Loucy (cell line): Measurements from ENCODE around the gene GALNT9.

Source experiments
- H2AFZ ChIP-seq: fragments of 200-600 bp; sonication (generic); 2 replicates; pipeline ENCODE4 v1.6.0; 2016; ENCODE audit warnings: antibody characterized with exemption, mild to moderate bottlenecking, low read length, moderate library complexity
- H3F3A ChIP-seq: fragments of 200-600 bp; 2 replicates; pipeline ENCODE4 v1.6.0; 2016; ENCODE audit warnings: antibody characterized with exemption, low read depth, mild to moderate bottlenecking
- H3K27me3 ChIP-seq: fragments of 200-600 bp; sonication (generic); 2 replicates; pipeline ENCODE4 v1.6.1; 2014; ENCODE audit warnings: low read length, mild to moderate bottlenecking; ENCODE audit not compliant: insufficient read depth, poor library complexity, severe bottlenecking
- H3K36me3 ChIP-seq: fragments of 200-600 bp; sonication (generic); 2 replicates; pipeline ENCODE4 v1.6.1; 2016; ENCODE audit warnings: low read length; ENCODE audit not compliant: insufficient read depth
- H3K4me1 ChIP-seq: fragments of 200-600 bp; sonication (generic); 2 replicates; pipeline ENCODE4 v1.5.1; 2014; ENCODE audit warnings: low read length, mild to moderate bottlenecking; ENCODE audit not compliant: insufficient read depth, poor library complexity, severe bottlenecking
- H3K4me2 ChIP-seq: fragments of 200-600 bp; sonication (generic); 2 replicates; pipeline ENCODE4 v1.6.0; 2014; ENCODE audit warnings: antibody characterized with exemption, low read length, low read depth, mild to moderate bottlenecking; ENCODE audit not compliant: poor library complexity, severe bottlenecking
- H3K4me3 ChIP-seq: fragments of 200-600 bp; sonication (generic); 2 replicates; pipeline ENCODE4 v1.5.1; 2014; ENCODE audit warnings: low read length, mild to moderate bottlenecking, mixed read lengths; ENCODE audit not compliant: poor library complexity, severe bottlenecking
- H3K79me2 ChIP-seq: fragments of 200-600 bp; sonication (generic); 2 replicates; pipeline ENCODE4 v1.6.1; 2014; ENCODE audit warnings: low read length; ENCODE audit not compliant: insufficient read depth
- H3K9ac ChIP-seq: fragments of 200-600 bp; sonication (generic); 2 replicates; pipeline ENCODE4 v1.6.0; 2014; ENCODE audit warnings: mild to moderate bottlenecking, low read depth, low read length, moderate library complexity; ENCODE audit not compliant: poor library complexity, severe bottlenecking
- H3K9me2 ChIP-seq: fragments of 200-600 bp; sonication (generic); replicated peaks from 2 replicates; pipeline ENCODE4 v1.6.1; 2016; ENCODE audit warnings: low read depth, low read length, mixed read lengths
- H3K9me3 ChIP-seq: fragments of 200-600 bp; sonication (generic); 2 replicates; pipeline ENCODE4 v1.6.1; 2014; ENCODE audit warnings: mild to moderate bottlenecking, antibody characterized with exemption, low read length, low read depth; ENCODE audit not compliant: insufficient read depth
- H4K20me1 ChIP-seq: fragments of 200-600 bp; sonication (generic); 2 replicates; pipeline ENCODE4 v1.6.0; 2014; ENCODE audit warnings: antibody characterized with exemption, low read length, mild to moderate bottlenecking; ENCODE audit not compliant: insufficient read depth, poor library complexity, severe bottlenecking
- CTCF ChIP-seq: fragments of 200-600 bp; sonication (generic); conservative IDR thresholded peaks from 2 replicates; pipeline ENCODE4 v1.5.1; 2014; ENCODE audit warnings: mild to moderate bottlenecking, antibody characterized with exemption, low read length
- EZH2phosphoT487 ChIP-seq: fragments of 200-600 bp; IDR thresholded peaks from 2 replicates; pipeline ENCODE4 v1.6.1; 2018; ENCODE audit warnings: antibody characterized with exemption, mild to moderate bottlenecking, moderate library complexity, borderline replicate concordance

Gene GALNT9

GRCh38 chr12:132354982-132355680, 25.7 kb upstream of the GALNT9 start:
- H3K4me2 ChIP-seq = peak overlapping the region; percentile 40
- H3K4me1 ChIP-seq = peaks cover 13% of the 10 kb centered on the region
- no peak overlapping the region for H3K9ac ChIP-seq
- no peak for TF ChIP-seq EZH2phosphoT487
- TF ChIP-seq CTCF = no peak
- no peak overlapping the region for H3K4me3 ChIP-seq
- no peaks in the 10 kb centered on the region; the same call in 1 of the 2 replicates for H3K9me3 ChIP-seq
- no peaks in the 10 kb centered on the region for H3F3A ChIP-seq
- no peaks in the 10 kb centered on the region for H3K27me3 ChIP-seq
- H3K36me3 ChIP-seq = no peaks in the 10 kb centered on the region
- peaks cover 27% of the 10 kb centered on the region; the same call in 1 of the 2 replicates for H3K79me2 ChIP-seq
- no peak overlapping the region for H2AFZ ChIP-seq
- H3K9me2 ChIP-seq = no peaks in the 10 kb centered on the region
- H4K20me1 ChIP-seq = no peaks in the 10 kb centered on the region

- Histone ChIP-seq H3K79me2 (peaks cover 20% of the 10 kb centered on the region; the same call in 1 of the 2 replicates), H3F3A (no peaks in the 10 kb centered on the region), H3K4me1 (peaks cover 13% of the 10 kb centered on the region), H3K9me2 (no peaks in the 10 kb centered on the region), H3K9ac (no peak overlapping the region), H2AFZ (no peak overlapping the region), H3K4me3 (no peak overlapping the region), H4K20me1 (no peaks in the 10 kb centered on the region), H3K27me3 (no peaks in the 10 kb centered on the region), H3K4me2 (no peak overlapping the region), H3K9me3 (no peaks in the 10 kb centered on the region; the same call in 1 of the 2 replicates), H3K36me3 (no peaks in the 10 kb centered on the region)
- TF ChIP-seq EZH2phosphoT487 (no peak), CTCF (no peak)
Measured at GRCh38 chr12:132354211-132354981, 25.0 kb upstream of the GALNT9 start.

- no peak overlapping the region for H3K4me2 ChIP-seq
- H4K20me1 ChIP-seq = no peaks in the 10 kb centered on the region
- H3K9ac ChIP-seq = no peak overlapping the region
- no peaks in the 10 kb centered on the region for H3F3A ChIP-seq
- H3K4me1 ChIP-seq = peaks cover 13% of the 10 kb centered on the region
- H3K9me2 ChIP-seq = no peaks in the 10 kb centered on the region
- H3K79me2 ChIP-seq = peaks cover 19% of the 10 kb centered on the region; the same call in 1 of the 2 replicates
- no peak overlapping the region for H2AFZ ChIP-seq
- no peaks in the 10 kb centered on the region for H3K27me3 ChIP-seq
- no peaks in the 10 kb centered on the region for H3K36me3 ChIP-seq
- H3K4me3 ChIP-seq = no peak overlapping the region
- TF ChIP-seq CTCF (no peak), EZH2phosphoT487 (no peak)
- no peaks in the 10 kb centered on the region; the same call in 1 of the 2 replicates for H3K9me3 ChIP-seq
Measured at GRCh38 chr12:132353811-132354210, 24.4 kb upstream of the GALNT9 start.
